HUES6 (cell line): Measurements from ENCODE around the gene NT5C1A.
A peak's percentile ranks its signal among the peaks of the same experiment; 100 is the strongest.

ENCODE experiments used
- H3K27ac ChIP-seq: 2 replicates; pipeline ENCODE4 v1.7.0; 2013; ENCODE audit warnings: low read depth, mild to moderate bottlenecking, low read length, inconsistent platforms
- H3K27me3 ChIP-seq: 2 replicates; pipeline ENCODE4 v1.6.1; 2013; ENCODE audit warnings: low read length; ENCODE audit not compliant: control insufficient read depth, insufficient read depth
- H3K36me3 ChIP-seq: 2 replicates; pipeline ENCODE4 v1.6.1; 2013; ENCODE audit warnings: low read length; ENCODE audit not compliant: control insufficient read depth, insufficient read depth
- H3K4me1 ChIP-seq: 2 replicates; pipeline ENCODE4 v1.6.1; 2013; ENCODE audit warnings: low read length; ENCODE audit not compliant: control insufficient read depth, insufficient read depth
- H3K4me3 ChIP-seq: 2 replicates; pipeline ENCODE4 v1.5.1; 2013; ENCODE audit warnings: low read depth, low read length
- H3K9ac ChIP-seq: one replicate; pipeline ENCODE4 v1.6.1; 2013; ENCODE audit warnings: mild to moderate bottlenecking, low read length
- H3K9me3 ChIP-seq: 2 replicates; pipeline ENCODE4 v1.6.1; 2013; ENCODE audit warnings: low read depth, low read length; ENCODE audit not compliant: control insufficient read depth, insufficient read depth

The NT5C1A gene

GRCh38 chr1:39700348-39700747 is 28.4 kb upstream of the NT5C1A start:
- no peak overlapping the region for H3K4me3 ChIP-seq
- H3K36me3 ChIP-seq, result no peaks in the 10 kb centered on the region
- no peaks in the 10 kb centered on the region for H3K9me3 ChIP-seq
- peaks cover 100% of the 10 kb centered on the region for H3K27me3 ChIP-seq
- no peak overlapping the region for H3K27ac ChIP-seq
- no peak overlapping the region for H3K9ac ChIP-seq
- H3K4me1 ChIP-seq, result 0 out of 2 replicates have a peak, but pooled peaks cover 12% of the 10 kb centered on the region

GRCh38 chr1:39699419-39699818 is 27.5 kb upstream of the NT5C1A start:
- Histone ChIP-seq H3K9me3 (no peaks in the 10 kb centered on the region), H3K4me3 (no peak overlapping the region), H3K4me1 (0 out of 2 replicates have a peak, but pooled peaks cover 12% of the 10 kb centered on the region), H3K9ac (no peak overlapping the region), H3K27me3 (peaks cover 100% of the 10 kb centered on the region), H3K27ac (no peak overlapping the region), H3K36me3 (no peaks in the 10 kb centered on the region)

GRCh38 chr1:39698568-39698967 is 26.7 kb upstream of the NT5C1A start:
- Histone ChIP-seq H3K27me3 (peaks cover 100% of the 10 kb centered on the region), H3K27ac (no peak overlapping the region), H3K4me3 (no peak overlapping the region), H3K9ac (no peak overlapping the region), H3K4me1 (0 out of 2 replicates have a peak, but pooled peaks cover 12% of the 10 kb centered on the region), H3K36me3 (no peaks in the 10 kb centered on the region), H3K9me3 (no peaks in the 10 kb centered on the region)

GRCh38 chr1:39696448-39696847 is 24.5 kb upstream of the NT5C1A start:
- Histone ChIP-seq H3K27me3 (peaks cover 100% of the 10 kb centered on the region), H3K9ac (no peak overlapping the region), H3K27ac (no peak overlapping the region), H3K4me3 (no peak overlapping the region), H3K4me1 (peaks cover 12% of the 10 kb centered on the region), H3K36me3 (no peaks in the 10 kb centered on the region), H3K9me3 (no peaks in the 10 kb centered on the region)

- Histone ChIP-seq H3K27ac (no peak overlapping the region), H3K9me3 (no peaks in the 10 kb centered on the region), H3K27me3 (peaks cover 100% of the 10 kb centered on the region), H3K4me1 (peaks cover 8% of the 10 kb centered on the region), H3K4me3 (no peak overlapping the region), H3K36me3 (no peaks in the 10 kb centered on the region), H3K9ac (no peak overlapping the region)
Observed at GRCh38 chr1:39695016-39695415, 23.1 kb upstream of the NT5C1A start.

GRCh38 chr1:39694026-39694425 is 22.1 kb upstream of the NT5C1A start:
- Histone ChIP-seq H3K27me3 (peaks cover 100% of the 10 kb centered on the region), H3K27ac (no peak overlapping the region), H3K4me1 (peaks cover 8% of the 10 kb centered on the region), H3K9ac (no peak overlapping the region), H3K36me3 (no peaks in the 10 kb centered on the region), H3K9me3 (no peaks in the 10 kb centered on the region), H3K4me3 (no peak overlapping the region)

GRCh38 chr1:39692152-39693074 is 20.5 kb upstream of the NT5C1A start:
- peak overlapping the region; percentile 53 for H3K4me3 ChIP-seq

GRCh38 chr1:39691383-39692151 is 19.7 kb upstream of the NT5C1A start, which contains the start of gene HPCAL4:
HPCAL4 (minus strand) TSS chr1:39691433; CDS start chr1:39684603, 6,830 bp downstream.
- H3K27ac ChIP-seq, result no peak within 1 kb of the TSS
- no peak within 1 kb of the TSS for H3K9ac ChIP-seq
- H3K9me3 ChIP-seq, result no peaks in the 10 kb centered on the region
- peak within 1 kb of the TSS; percentile 53 for H3K4me3 ChIP-seq
- H3K36me3 ChIP-seq, result no peaks in the 10 kb centered on the region
- H3K4me1 ChIP-seq, result peaks cover 8% of the 10 kb centered on the region
- peaks cover 100% of the 10 kb centered on the region for H3K27me3 ChIP-seq

More at GRCh38 chr1:39692152-39693074, 20.5 kb upstream of the NT5C1A start:
- Histone ChIP-seq H3K36me3 (no peaks in the 10 kb centered on the region), H3K9me3 (no peaks in the 10 kb centered on the region), H3K27me3 (peaks cover 100% of the 10 kb centered on the region), H3K9ac (no peak overlapping the region), H3K4me1 (peaks cover 8% of the 10 kb centered on the region), H3K27ac (no peak overlapping the region)

- Histone ChIP-seq H3K4me1 (peaks cover 8% of the 10 kb centered on the region), H3K27ac (no peak overlapping the region), H3K36me3 (no peaks in the 10 kb centered on the region), H3K27me3 (peaks cover 100% of the 10 kb centered on the region), H3K4me3 (peak overlapping the region; percentile 53), H3K9me3 (no peaks in the 10 kb centered on the region), H3K9ac (no peak overlapping the region)
Observed at GRCh38 chr1:39690794-39691382, 19.0 kb upstream of the NT5C1A start.

- Histone ChIP-seq H3K4me1 (peaks cover 8% of the 10 kb centered on the region), H3K27me3 (peaks cover 99% of the 10 kb centered on the region), H3K4me3 (no peak overlapping the region), H3K27ac (no peak overlapping the region), H3K9ac (no peak overlapping the region), H3K36me3 (no peaks in the 10 kb centered on the region), H3K9me3 (no peaks in the 10 kb centered on the region)
Observed at GRCh38 chr1:39690225-39690624, 18.3 kb upstream of the NT5C1A start.
